Measurements from ENCODE around the gene MRPS24.

DNA sequence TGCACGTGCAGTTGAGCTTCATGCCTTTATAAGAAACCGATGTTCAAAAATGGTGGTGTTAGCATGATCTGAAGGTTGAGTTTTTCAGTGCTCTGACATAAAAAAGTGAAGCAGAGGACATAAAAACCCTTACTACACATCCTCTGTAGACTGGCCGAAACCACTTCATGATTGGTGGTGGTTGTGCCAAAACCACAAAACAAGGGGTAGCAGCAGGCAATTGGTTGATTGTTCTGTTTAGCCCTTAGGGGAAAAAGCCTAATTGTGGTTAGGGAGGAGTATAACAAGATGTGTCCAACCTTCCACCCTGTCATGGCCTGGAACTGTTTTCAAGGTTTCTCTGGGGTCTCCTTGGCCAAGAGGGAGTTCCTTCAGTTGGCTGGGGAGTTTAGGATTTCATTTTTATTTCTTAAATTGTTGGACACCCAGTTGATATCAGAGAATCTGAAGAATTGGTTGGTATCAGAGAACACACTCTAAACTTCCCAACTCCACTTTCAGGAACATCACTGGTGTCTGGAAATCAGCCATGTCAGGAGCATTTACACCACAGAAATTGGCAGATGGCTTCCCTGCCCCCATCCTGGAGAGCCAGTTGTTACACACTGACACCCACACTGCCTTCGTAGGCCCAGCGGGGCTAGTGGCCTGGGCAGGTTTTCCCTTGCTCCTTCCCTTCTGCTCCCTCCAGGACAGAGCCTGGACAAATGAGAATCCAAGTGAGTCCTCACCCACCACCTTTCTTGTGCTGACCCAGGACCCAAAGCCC lies 18.8 kb downstream of the MRPS24 start:
- TF ChIP-seq, protein P1, sequence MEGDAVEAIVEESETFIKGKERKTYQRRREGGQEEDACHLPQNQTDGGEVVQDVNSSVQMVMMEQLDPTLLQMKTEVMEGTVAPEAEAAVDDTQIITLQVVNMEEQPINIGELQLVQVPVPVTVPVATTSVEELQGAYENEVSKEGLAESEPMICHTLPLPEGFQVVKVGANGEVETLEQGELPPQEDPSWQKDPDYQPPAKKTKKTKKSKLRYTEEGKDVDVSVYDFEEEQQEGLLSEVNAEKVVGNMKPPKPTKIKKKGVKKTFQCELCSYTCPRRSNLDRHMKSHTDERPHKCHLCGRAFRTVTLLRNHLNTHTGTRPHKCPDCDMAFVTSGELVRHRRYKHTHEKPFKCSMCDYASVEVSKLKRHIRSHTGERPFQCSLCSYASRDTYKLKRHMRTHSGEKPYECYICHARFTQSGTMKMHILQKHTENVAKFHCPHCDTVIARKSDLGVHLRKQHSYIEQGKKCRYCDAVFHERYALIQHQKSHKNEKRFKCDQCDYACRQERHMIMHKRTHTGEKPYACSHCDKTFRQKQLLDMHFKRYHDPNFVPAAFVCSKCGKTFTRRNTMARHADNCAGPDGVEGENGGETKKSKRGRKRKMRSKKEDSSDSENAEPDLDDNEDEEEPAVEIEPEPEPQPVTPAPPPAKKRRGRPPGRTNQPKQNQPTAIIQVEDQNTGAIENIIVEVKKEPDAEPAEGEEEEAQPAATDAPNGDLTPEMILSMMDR (IDR thresholded peaks at IDR 0.05): no peak
- no peak for TF ChIP-seq POLR2A (IDR thresholded peaks at IDR 0.05)

Measured in gastroesophageal sphincter (tissue), 3 donors.